Activated CD4-positive, CD25-positive, alpha-beta regulatory T cell (primary cell): ENCODE results near the gene ABHD17C.
A peak's percentile ranks its signal among the peaks of the same experiment; 100 is the strongest.

Experiments
- DNase-seq, 4 experiments: peaks; one replicate each; lab custom pipeline; 2025; lab: John Stamatoyannopoulos, UW

Gene ABHD17C

GRCh38 chr15:80766275-80766674 is 71.2 kb downstream of the ABHD17C start:
- no peak for DNase-seq

GRCh38 chr15:80768158-80768557 is 73.0 kb downstream of the ABHD17C start:
- no peak for DNase-seq

- no peak for DNase-seq
Measured at GRCh38 chr15:80769153-80769828, 74.2 kb downstream of the ABHD17C start.

GRCh38 chr15:80769829-80770705 is 75.0 kb downstream of the ABHD17C start:
- DNase-seq, result no peak

- no peak for DNase-seq
Measured at GRCh38 chr15:80773122-80773551, 78.0 kb downstream of the ABHD17C start.

GRCh38 chr15:80773792-80774352 is 78.8 kb downstream of the ABHD17C start:
- no peak for DNase-seq

GRCh38 chr15:80774486-80774885 is 79.4 kb downstream of the ABHD17C start:
- no peak for DNase-seq

- DNase-seq, result no peak
Measured at GRCh38 chr15:80775338-80775737, 80.2 kb downstream of the ABHD17C start.

GRCh38 chr15:80776420-80777045 is 81.4 kb downstream of the ABHD17C start:
- DNase-seq, result peak; percentile 9 to 37 (median 19)

- no peak for DNase-seq
Measured at GRCh38 chr15:80777137-80777536, 82.0 kb downstream of the ABHD17C start.

GRCh38 chr15:80777826-80778620 is 82.9 kb downstream of the ABHD17C start:
- no peak for DNase-seq

- no peak for DNase-seq
Measured at GRCh38 chr15:80778621-80778963, 83.5 kb downstream of the ABHD17C start.

- peak in 2 of 4 experiments; percentile 4 to 5 for DNase-seq
Measured at GRCh38 chr15:80778964-80779657, 84.0 kb downstream of the ABHD17C start, which contains the start of gene CEMIP. Gene CEMIP, plus strand, starts transcription at chr15:80779370. Its CDS starts 94,510 bp downstream, at chr15:80873880.

- DNase-seq, result no peak
Measured at GRCh38 chr15:80779658-80780415, 84.7 kb downstream of the ABHD17C start.

GRCh38 chr15:80780416-80781221 is 85.5 kb downstream of the ABHD17C start:
- no peak for DNase-seq

- DNase-seq, result no peak
Measured at GRCh38 chr15:80783260-80783659, 88.2 kb downstream of the ABHD17C start.

- no peak for DNase-seq
Measured at GRCh38 chr15:80785335-80785734, 90.2 kb downstream of the ABHD17C start.

GRCh38 chr15:80785811-80786354 is 90.8 kb downstream of the ABHD17C start:
- no peak for DNase-seq

GRCh38 chr15:80787316-80787715 is 92.2 kb downstream of the ABHD17C start:
- no peak for DNase-seq
